ENCODE results near the gene AXIN1.

- TF ChIP-seq, protein P1, sequence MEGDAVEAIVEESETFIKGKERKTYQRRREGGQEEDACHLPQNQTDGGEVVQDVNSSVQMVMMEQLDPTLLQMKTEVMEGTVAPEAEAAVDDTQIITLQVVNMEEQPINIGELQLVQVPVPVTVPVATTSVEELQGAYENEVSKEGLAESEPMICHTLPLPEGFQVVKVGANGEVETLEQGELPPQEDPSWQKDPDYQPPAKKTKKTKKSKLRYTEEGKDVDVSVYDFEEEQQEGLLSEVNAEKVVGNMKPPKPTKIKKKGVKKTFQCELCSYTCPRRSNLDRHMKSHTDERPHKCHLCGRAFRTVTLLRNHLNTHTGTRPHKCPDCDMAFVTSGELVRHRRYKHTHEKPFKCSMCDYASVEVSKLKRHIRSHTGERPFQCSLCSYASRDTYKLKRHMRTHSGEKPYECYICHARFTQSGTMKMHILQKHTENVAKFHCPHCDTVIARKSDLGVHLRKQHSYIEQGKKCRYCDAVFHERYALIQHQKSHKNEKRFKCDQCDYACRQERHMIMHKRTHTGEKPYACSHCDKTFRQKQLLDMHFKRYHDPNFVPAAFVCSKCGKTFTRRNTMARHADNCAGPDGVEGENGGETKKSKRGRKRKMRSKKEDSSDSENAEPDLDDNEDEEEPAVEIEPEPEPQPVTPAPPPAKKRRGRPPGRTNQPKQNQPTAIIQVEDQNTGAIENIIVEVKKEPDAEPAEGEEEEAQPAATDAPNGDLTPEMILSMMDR (IDR thresholded peaks at IDR 0.05): no peak
- TF ChIP-seq POLR2A (IDR thresholded peaks at IDR 0.05): no peak
Observed at GRCh38 chr16:280991-281659, 71.4 kb downstream of the AXIN1 start.
